Keratinocyte (primary cell): ENCODE results near the gene CKM. TPM values are rescaled to one million over a fixed set of nuclear protein-coding genes. Genes with fewer than 3 reads are reported as not detected.

Experiments
- DNase-seq: peaks from one replicate; pipeline ENCODE4 v3.0.0-alpha.2; 2011; ENCODE audit warnings: low read depth, missing footprints, low spot score
- FAIRE-seq: peaks from 2 replicates; lab custom pipeline; 2011; peaks lifted over from hg19 to GRCh38; lab: Jason Lieb, UNC
- H2AFZ ChIP-seq: 2 replicates; pipeline ENCODE4 v1.6.0; 2012; ENCODE audit warnings: low read length, control low read depth, inconsistent platforms; ENCODE audit not compliant: control insufficient read depth
- H3K27ac ChIP-seq: 2 replicates; pipeline ENCODE4 v1.5.1; 2011; ENCODE audit warnings: low read length; ENCODE audit not compliant: control insufficient read depth, insufficient read depth
- H3K27me3 ChIP-seq: 3 replicates; pipeline ENCODE4 v1.6.0; 2011; ENCODE audit warnings: low read length; ENCODE audit not compliant: control insufficient read depth, insufficient read depth; ENCODE audit errors: extremely low read depth
- H3K36me3 ChIP-seq, 2 experiments: 2 replicates in 1 of 2; 3 replicates in 1 of 2; pipeline ENCODE4 v1.5.1; 2011; ENCODE audit warnings: low read length in 2 of 2, mild to moderate bottlenecking in 1 of 2; ENCODE audit not compliant: control insufficient read depth in 2 of 2, insufficient read depth in 2 of 2; ENCODE audit errors: extremely low read depth in 1 of 2
- H3K4me1 ChIP-seq: 3 replicates; pipeline ENCODE4 v1.5.1; 2011; ENCODE audit warnings: low read length; ENCODE audit not compliant: control insufficient read depth, insufficient read depth; ENCODE audit errors: extremely low read depth
- H3K4me2 ChIP-seq: 3 replicates; pipeline ENCODE4 v1.6.0; 2011; ENCODE audit warnings: low read depth, low read length; ENCODE audit not compliant: control insufficient read depth, insufficient read depth; ENCODE audit errors: extremely low read depth
- H3K4me3 ChIP-seq, 3 experiments: fragments of 200-600 bp in 1 of 3; sonication (generic) in 1 of 3; 2 replicates in 2 of 3; 3 replicates in 1 of 3; pipeline ENCODE4 v1.5.1; 2011 to 2016; ENCODE audit warnings: low read length in 3 of 3, mild to moderate bottlenecking in 3 of 3, control low read depth in 2 of 3, inconsistent platforms in 1 of 3, low read depth in 1 of 3, mixed read lengths in 1 of 3, mixed run types in 1 of 3, moderate library complexity in 1 of 3; ENCODE audit not compliant: control insufficient read depth in 2 of 3, insufficient read depth in 2 of 3; ENCODE audit errors: extremely low read depth in 1 of 3
- H3K79me2 ChIP-seq: 2 replicates; pipeline ENCODE4 v1.6.0; 2012; ENCODE audit warnings: low read length; ENCODE audit not compliant: control insufficient read depth, insufficient read depth
- H3K9ac ChIP-seq: 3 replicates; pipeline ENCODE4 v1.6.0; 2011; ENCODE audit warnings: low read length; ENCODE audit not compliant: control insufficient read depth, insufficient read depth; ENCODE audit errors: extremely low read depth
- H3K9me1 ChIP-seq: 3 replicates; pipeline ENCODE4 v1.6.0; 2011; ENCODE audit warnings: low read length; ENCODE audit not compliant: control insufficient read depth, insufficient read depth; ENCODE audit errors: extremely low read depth
- H3K9me3 ChIP-seq: 2 replicates; pipeline ENCODE4 v1.5.1; 2012; ENCODE audit warnings: low read depth, low read length; ENCODE audit not compliant: control insufficient read depth
- H4K20me1 ChIP-seq: 3 replicates; pipeline ENCODE4 v1.6.0; 2011; ENCODE audit warnings: low read length; ENCODE audit not compliant: control insufficient read depth, insufficient read depth; ENCODE audit errors: extremely low read depth
- EZH2 ChIP-seq: IDR thresholded peaks from one replicate; pipeline ENCODE4 v1.6.1; 2012; ENCODE audit warnings: inconsistent platforms, mild to moderate bottlenecking, low read length, moderate library complexity
- dilution Hi-C: fragments of 300-500 bp; cut with MboI; formaldehyde crosslinking; loops from one replicate; pipeline ENCODE4 v1.7.0; 2020; ENCODE audit warnings: low sequenced_read_pairs; ENCODE audit not compliant: extremely low pct_ligation_motif_present
- polyA plus RNA-seq, 5 experiments: library from polyadenylated mRNA; depleted of rRNA in 3 of 5; stranded (reverse) in 3 of 5; stranded (forward) in 1 of 5; unstranded in 1 of 5; fragments of >200 nt; gene quantifications; 1 replicate in 1 of 5; 2 replicates in 3 of 5; 3 replicates in 1 of 5; pipeline versions ENCODE4 v1.2.1 to v1.2.3, GENCODE V29; 2011 to 2012; ENCODE audit warnings: missing spikeins in 2 of 5, low read depth in 1 of 5, low replicate concordance in 1 of 5
- TF ChIP-seq, protein P1 (sequence below), 3 experiments: IDR thresholded peaks in 1 of 3; conservative IDR thresholded peaks in 1 of 3; optimal IDR thresholded peaks in 1 of 3; 2 replicates in 2 of 3; 3 replicates in 1 of 3; pipeline versions ENCODE3 to v1.5.1; 2011; ENCODE audit warnings: low read length in 3 of 3, mild to moderate bottlenecking in 3 of 3, moderate library complexity in 2 of 3, control low read depth in 1 of 3, inconsistent platforms in 1 of 3; ENCODE audit not compliant: insufficient read depth in 2 of 3; ENCODE audit errors: extremely low read depth in 1 of 3

The CKM gene
- polyA plus RNA-seq, 1 donor (not counting 4 experiments of a cell fraction or from before 2014, with no cell fraction given) = not detected

DNA sequence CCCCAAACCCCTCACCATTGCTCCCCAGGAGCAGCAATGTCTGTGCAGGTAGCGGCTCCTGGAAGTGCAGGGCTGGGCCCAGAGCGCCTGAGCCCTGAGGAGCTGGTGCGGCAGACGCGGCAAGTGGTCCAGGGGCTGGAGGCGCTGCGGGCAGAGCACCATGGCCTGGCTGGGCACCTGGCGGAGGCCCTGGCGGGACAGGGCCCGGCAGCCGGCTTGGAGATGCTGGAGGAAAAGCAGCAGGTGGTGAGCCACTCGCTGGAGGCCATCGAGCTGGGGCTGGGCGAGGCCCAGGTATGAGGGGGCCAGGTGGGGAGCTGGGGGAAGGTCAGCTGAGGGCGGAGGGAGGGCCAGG lies 22.8 kb upstream of the CKM start:
- no peak overlapping the region for H3K9ac ChIP-seq
- DNase-seq (no peak), FAIRE-seq (no peak)
- H3K27me3 ChIP-seq = no peaks in the 10 kb centered on the region
- no peak for TF ChIP-seq EZH2
- TF ChIP-seq, protein P1, sequence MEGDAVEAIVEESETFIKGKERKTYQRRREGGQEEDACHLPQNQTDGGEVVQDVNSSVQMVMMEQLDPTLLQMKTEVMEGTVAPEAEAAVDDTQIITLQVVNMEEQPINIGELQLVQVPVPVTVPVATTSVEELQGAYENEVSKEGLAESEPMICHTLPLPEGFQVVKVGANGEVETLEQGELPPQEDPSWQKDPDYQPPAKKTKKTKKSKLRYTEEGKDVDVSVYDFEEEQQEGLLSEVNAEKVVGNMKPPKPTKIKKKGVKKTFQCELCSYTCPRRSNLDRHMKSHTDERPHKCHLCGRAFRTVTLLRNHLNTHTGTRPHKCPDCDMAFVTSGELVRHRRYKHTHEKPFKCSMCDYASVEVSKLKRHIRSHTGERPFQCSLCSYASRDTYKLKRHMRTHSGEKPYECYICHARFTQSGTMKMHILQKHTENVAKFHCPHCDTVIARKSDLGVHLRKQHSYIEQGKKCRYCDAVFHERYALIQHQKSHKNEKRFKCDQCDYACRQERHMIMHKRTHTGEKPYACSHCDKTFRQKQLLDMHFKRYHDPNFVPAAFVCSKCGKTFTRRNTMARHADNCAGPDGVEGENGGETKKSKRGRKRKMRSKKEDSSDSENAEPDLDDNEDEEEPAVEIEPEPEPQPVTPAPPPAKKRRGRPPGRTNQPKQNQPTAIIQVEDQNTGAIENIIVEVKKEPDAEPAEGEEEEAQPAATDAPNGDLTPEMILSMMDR (optimal IDR thresholded peaks at IDR 0.05 in 1 of 3, IDR thresholded peaks at IDR 0.05 in 1 of 3, conservative IDR thresholded peaks at IDR 0.05 in 1 of 3; ENCODE audit: extremely low read depth in 1 of 3, insufficient read depth in 2 of 3, low read length in 3 of 3) = no peak
- peak overlapping the region; percentile 49 for H3K4me2 ChIP-seq
- peaks cover 2 to 16% of the 10 kb centered on the region in 2 experiments for H3K36me3 ChIP-seq
- H3K9me3 ChIP-seq = no peaks in the 10 kb centered on the region
- H3K79me2 ChIP-seq = peaks cover 18% of the 10 kb centered on the region
- no peak overlapping the region for H3K4me3 ChIP-seq
- no peaks in the 10 kb centered on the region for H4K20me1 ChIP-seq
- H2AFZ ChIP-seq = no peak overlapping the region
- dilution Hi-C loops = no loop called here
- no peaks in the 10 kb centered on the region for H3K9me1 ChIP-seq
- peaks cover 22% of the 10 kb centered on the region for H3K4me1 ChIP-seq
- H3K27ac ChIP-seq = peak overlapping the region; percentile 2

GRCh38 chr19:45344621-45345505 lies 22.2 kb upstream of the CKM start:
- FAIRE-seq (peak; percentile 79), DNase-seq (no peak)
- H3K9me3 ChIP-seq = no peaks in the 10 kb centered on the region
- peak overlapping the region; percentile 49 for H3K4me2 ChIP-seq
- peak overlapping the region; percentile 4 for H3K27ac ChIP-seq
- peak overlapping the region in 2 of 3 experiments; percentile 2 to 6 for H3K4me3 ChIP-seq
- no peaks in the 10 kb centered on the region for H3K9me1 ChIP-seq
- peak overlapping the region; percentile 17 for H3K9ac ChIP-seq
- H3K27me3 ChIP-seq = no peaks in the 10 kb centered on the region
- no peak for TF ChIP-seq EZH2
- TF ChIP-seq, protein P1 (optimal IDR thresholded peaks at IDR 0.05 in 1 of 3, IDR thresholded peaks at IDR 0.05 in 1 of 3, conservative IDR thresholded peaks at IDR 0.05 in 1 of 3; ENCODE audit: extremely low read depth in 1 of 3, insufficient read depth in 2 of 3, low read length in 3 of 3) = no peak
- peaks cover 22% of the 10 kb centered on the region for H3K4me1 ChIP-seq
- H4K20me1 ChIP-seq = no peaks in the 10 kb centered on the region
- H2AFZ ChIP-seq = no peak overlapping the region
- H3K79me2 ChIP-seq = peaks cover 18% of the 10 kb centered on the region
- dilution Hi-C loops = no loop called here
- peaks cover 0 to 13% of the 10 kb centered on the region in 2 experiments for H3K36me3 ChIP-seq
